Measurements from ENCODE around the gene CENPC.
"Not testable (repeated sequence)": the region's sequence is repeated elsewhere in the genome, so short reads cannot be mapped to it uniquely, and the experiment has no call there.

DNA sequence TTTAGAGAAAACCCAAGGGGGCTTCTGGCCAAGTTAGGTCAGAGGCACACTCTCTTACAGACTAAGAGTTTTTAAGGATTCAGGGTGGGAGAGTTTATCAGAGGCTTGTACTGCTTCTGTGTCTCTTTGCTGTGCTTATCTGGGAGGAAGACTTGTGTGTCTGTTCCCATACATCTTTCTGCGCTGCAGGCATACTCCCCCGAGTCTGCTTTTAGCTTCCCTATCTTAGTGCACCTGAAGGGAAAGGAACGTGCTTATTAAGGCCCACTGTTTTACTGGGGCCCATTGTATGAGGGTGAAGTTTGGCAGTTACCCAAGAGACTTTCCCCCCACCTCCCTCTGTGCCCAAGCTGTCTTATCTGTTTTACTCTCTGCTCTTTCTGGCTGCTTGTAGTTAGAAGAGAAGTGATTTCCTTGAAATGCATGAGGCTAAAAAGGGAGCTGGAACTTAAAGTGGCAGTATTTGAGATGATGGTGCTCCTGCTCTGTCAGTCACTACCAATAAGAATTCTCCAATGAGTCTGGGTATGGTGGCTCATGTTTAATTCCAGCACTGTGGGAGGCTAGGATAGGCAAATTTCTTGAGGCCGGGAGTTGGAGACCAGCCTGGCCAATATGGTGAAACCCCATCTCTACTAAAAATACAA lies 7.0 kb upstream of the CENPC start:
- TF ChIP-seq POLR2AphosphoS5, POLR2A (IDR thresholded peaks at IDR 0.05): not testable (repeated sequence)
